Fibroblast of skin of back (primary cell): ENCODE data around the gene OTOP3.
A peak's percentile ranks its signal among the peaks of the same experiment; 100 is the strongest.

ENCODE experiments used
- DNase-seq: peaks from one replicate; pipeline ENCODE4 v3.0.0-alpha.2; 2013

OTOP3 gene

DNA sequence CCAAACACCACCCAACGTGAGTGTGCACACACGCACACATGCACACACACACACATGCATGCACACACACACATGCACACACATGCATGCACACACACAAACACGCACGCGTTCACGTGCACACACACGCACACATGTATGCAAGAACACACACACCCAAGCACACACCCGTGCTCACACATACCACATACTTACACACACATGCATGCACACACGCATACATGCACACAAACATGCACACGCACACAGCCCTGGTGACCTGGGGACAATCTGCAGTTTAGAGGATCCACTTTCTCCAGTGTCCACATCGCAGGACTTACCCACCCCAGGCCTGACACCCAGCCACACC, 18.9 kb upstream of the OTOP3 start:
- no peak for DNase-seq

DNA sequence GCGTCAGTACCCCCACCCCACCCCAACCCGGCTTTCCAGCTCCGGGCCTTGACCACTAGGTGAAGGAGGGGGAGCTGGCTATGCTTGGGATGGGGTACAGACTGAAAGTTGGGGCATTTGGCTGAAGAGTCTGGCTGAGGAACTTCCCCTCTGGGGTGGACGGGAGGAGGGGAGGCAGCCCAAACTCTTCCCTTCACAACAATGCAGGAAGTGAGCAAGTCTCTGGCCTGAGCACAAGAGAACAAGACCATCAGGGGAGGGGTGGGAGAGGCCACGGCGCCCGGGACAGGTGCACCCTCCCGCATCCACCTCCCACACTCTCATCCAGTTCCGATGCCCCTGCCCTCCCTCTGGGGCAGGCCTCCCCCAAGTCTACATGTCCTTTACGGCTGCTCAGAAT, 18.3 kb upstream of the OTOP3 start:
- DNase-seq, result no peak

DNA sequence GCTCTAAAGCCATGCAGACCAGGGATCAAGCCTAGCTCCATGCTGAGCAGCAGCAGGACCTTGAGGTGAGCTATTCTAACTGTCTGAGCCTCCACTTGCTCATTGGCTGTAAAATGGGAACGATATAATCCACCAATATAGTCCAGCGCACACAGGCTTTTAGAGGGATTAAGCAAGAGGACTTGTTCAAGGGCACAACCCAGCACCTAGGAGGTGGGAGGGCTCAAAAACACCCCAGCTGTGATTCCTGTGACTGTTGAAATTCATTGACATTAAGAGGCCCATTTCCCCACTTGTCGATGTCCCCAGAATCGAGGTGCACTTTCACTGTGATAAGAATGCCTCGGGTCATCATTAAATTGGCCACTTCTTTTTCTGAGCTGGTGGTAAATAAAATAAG, 16.8 kb upstream of the OTOP3 start:
- DNase-seq, result no peak

GRCh38 chr17:74919440-74920305, 16.0 kb upstream of the OTOP3 start:
- DNase-seq, result peak; percentile 17

DNA sequence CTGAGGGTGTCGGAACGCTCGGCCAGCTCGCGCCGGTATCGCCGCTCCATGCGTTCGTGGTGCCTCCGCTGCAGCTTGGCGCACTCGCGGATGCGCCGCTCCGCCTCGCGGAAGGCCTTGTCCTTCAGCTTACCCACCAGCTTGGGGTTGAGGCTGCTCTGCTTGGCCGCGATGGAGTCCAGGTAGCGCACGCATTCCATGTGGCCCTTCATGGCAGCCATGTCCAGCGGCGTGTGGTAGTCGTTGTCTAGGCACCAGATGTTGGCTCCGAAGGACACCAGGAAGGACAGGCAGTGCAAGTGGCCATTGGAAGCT, 15.4 kb upstream of the OTOP3 start:
- no peak for DNase-seq

GRCh38 chr17:74920642-74921025, 15.1 kb upstream of the OTOP3 start:
- no peak for DNase-seq

DNA sequence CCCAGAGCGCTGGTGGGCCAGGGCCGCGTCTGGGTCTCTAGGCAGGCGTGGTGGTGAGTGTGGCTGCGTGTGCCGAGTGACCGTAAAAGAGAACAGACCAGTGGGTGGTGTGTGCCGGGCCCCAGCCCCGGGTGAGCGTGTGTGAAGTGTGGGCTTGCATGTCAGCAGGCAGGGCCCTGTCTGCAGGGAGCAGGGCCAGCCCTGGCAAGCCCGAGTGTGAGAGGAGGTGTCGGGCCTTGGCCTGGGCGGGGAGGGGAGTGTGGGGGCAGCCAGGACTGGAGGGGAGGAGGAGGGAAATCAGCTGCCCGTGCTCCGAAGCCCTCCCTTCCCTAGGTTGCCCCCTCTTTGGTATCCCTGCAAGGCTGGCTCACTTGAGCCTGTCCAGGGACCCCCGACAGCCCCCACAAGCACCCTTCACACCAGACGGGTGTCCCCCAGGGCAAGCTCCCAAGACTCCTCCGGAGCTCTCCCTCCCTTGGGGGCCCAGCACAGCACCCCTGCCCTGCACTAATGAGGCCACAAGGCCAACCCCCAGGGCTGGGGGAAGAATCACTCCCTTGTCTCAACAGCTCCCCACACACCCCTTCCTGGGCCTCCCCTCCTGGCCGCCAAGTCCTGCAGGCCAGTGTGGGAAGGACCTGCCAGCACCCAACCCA, 14.5 kb upstream of the OTOP3 start:
- no peak for DNase-seq

GRCh38 chr17:74921769-74922168, 13.9 kb upstream of the OTOP3 start:
- DNase-seq, result no peak

DNA sequence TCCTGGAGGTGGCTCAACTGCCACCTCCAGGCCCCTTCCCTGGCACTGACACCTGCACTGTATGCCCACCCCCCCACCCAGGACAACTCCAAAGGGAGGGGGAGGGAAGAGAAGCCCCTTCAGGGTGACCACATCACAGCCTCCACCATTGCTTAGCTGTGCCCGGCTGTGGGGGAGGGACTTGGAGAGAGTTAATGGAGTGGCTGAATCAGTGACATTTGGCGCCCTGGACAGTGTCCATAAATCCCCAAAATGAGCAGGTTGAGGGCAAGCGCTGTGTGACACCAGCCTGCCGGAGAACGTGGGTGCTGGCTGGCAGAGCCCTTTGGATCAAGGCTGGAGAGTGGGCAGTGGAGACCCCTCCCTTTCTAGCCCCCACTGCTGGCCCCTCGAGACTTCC, 13.5 kb upstream of the OTOP3 start:
- no peak for DNase-seq

- peak; percentile 7 for DNase-seq
These were observed 12.8 kb upstream of the OTOP3 start, which contains the start of gene USH1G for GRCh38 chr17:74922694-74923537. USH1G (minus strand) TSS chr17:74923255; CDS start chr17:74923073, 182 bp downstream.

DNA sequence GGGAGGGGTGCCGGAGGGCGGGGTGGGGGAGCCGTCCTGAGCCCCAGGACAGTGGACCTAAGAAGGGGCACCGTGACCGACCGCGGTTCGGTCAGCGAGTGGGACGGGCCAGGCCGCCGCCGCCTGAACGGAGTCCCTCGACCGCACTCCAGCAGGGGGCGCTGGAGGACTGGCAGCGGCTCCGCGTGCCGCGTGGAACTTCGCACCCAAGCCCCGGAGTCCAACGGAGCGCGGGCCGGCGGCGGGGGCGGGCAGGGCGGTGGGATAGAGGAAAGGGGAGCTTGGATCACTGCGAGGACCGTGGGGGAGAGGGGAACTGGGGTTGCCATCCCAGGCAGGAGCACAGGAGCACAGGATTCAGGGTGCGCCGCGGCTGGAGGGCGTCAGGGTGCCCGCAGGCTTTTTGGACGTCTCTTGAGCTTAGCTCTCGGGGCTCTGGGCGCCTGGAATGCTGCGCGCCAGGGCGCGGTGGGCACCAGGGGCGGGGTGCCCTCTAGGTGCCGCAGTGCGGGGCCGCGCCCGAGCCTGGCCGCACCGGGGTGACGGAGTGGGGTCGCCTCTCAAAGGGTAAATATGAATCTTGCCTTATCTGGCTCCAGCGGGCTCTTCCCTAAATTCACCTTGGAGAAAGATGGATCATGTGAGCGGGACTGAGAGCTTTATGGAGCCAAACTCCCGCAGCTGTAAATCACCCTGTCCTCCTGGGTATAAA, 12.0 kb upstream of the OTOP3 start:
- peak; percentile 26 for DNase-seq

- DNase-seq, result no peak
These were observed 11.3 kb upstream of the OTOP3 start, which contains the start of gene OTOP2 for GRCh38 chr17:74924250-74924948. OTOP2 (plus strand) TSS chr17:74924273; CDS start chr17:74924633, 360 bp downstream.

GRCh38 chr17:74925242-74925641, 10.5 kb upstream of the OTOP3 start:
- DNase-seq, result no peak

GRCh38 chr17:74928786-74929185, 6.9 kb upstream of the OTOP3 start:
- no peak for DNase-seq

DNA sequence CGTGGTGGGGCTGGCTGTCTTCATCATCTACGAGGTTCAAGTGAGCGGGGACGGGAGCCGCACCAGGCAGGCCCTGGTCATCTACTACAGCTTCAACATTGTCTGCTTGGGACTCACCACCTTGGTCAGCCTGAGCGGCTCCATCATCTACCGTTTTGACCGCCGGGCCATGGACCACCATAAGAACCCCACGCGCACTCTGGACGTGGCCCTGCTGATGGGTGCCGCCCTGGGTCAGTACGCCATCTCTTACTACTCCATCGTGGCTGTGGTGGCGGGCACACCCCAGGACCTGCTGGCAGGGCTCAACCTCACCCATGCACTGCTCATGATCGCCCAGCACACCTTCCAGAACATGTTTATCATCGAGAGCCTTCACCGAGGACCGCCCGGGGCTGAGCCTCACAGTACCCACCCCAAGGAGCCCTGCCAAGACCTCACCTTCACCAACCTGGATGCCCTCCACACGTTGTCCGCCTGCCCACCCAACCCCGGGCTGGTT, 5.1 kb upstream of the OTOP3 start:
- no peak for DNase-seq

GRCh38 chr17:74935048-74935447, 650 bp upstream of the OTOP3 start:
- DNase-seq, result no peak

DNA sequence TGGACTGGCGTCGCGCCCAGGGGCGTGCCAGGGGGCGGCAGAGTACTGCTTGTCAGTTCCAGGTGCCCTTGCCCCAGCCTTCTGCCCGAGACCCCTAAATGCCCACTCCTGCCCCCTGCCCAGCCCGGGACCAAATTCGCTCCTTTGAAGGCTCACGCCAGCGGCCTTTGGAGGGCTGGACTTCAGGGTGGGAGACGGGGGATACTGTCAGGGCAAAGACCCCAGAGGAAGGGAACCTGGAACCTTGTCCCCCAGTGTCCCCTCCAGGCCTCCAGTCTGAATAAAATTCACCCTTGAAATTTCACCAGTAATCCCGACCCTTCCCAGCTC, 737 bp downstream of the OTOP3 start:
- no peak for DNase-seq

DNA sequence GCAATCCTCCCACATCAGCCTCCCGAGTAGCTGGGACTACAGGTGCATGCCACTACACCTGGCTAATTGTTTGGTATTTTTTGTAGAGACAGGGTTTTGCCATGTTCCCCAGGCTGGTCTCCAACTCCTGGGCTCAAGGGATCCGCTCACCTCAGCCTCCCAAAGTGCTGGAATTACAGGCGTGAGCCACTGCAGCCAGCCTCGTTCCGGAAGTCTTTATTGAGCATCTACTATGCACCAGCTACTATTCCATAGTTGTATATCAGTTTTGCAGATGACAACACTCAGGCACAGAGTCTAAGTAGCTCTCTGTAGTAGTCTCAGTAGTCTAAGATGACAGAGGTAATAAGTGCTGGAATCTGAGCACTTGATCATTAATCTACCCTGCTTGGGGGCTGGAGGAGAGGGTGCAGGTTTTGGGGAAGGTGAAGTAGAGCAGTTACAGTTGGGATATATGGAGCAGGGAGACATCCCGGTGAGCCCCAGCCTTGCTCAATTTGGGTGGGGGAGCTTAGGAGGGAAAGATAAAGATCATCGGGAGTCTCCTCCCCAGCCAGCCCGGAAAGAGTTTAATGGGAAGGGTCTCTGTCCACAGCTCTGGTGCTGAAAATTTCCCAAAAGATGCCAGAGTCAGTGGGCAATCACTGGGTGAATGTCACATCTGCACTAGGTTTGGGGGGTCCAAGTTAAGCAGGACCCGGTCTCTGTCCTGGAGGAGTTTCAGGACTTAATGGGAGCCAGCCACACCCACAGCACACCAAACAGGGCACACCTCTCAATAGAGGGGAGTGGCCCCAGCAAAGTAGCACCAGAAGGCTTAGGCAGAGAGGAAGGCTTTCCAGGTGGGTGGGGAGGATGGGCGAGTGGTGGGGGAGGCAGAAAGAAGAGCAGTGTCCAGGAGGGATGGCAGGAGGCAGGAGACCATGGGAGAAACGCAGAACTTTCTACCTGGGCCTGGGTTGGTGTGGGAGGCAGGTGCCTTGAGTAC, 1.7 kb downstream of the OTOP3 start:
- DNase-seq, result no peak

DNA sequence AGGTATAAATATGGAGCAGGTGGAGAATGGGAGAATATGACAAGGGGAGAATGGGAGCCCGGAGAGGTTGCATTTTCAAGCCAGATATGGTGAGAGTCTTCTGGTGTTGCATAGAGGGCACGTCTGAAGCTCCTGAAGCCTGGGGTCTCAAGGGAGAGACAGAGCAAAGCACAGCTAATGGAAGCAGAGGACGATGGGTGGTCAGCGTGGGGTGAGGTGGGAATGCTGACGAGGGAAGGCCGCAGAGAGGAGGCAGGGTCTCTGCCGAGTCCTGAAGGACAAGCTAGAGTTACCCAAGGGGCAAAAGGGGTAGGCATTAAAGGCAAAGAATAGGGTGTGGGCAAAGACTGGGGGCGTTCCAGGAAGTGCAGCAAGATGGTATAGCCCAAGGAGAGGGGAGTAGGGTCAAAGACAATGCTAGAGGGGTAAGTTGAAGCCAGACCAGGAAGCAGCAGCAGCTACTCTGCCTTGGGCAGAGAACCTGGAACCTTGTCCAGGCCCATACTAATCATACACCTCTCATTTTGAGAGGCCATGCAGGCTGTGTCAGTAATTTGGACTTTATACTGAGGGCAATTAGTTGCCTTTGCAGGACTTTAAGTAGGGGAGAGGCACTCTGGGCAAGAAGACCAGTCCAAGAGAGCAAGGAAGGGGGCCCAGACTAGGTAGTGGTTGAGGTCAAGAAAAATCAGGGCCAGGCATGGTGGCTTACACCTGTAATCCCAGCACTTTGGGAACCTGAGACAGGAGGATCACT, 2.7 kb downstream of the OTOP3 start:
- DNase-seq, result no peak

DNA sequence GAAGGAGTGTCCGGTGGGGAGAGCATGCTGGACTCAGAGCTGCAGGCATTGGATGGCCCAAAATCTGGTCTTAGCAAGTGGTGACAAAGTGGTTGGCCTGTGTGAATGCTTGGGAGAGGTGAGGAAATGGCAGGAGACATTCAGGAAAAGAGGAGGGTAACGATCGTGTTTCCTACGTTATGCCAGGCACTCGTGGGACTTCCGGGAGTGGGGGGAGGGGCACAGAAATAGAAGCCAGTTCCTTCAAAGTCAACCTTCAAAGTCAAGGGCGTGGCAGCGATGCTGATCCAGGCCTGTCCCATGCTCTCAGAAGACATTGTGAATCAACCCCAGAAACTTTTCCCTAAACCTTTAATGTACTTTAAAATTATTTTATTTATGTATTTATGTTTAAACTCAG, 3.8 kb downstream of the OTOP3 start:
- DNase-seq, result no peak
